NCI-H1417 (cell line): ENCODE data around the gene NPC1L1.

Source experiments
- DNase-seq, 3 experiments: peaks; one replicate each; lab custom pipeline; 2025; lab: John Stamatoyannopoulos, UW

The NPC1L1 gene

GRCh38 chr7:44471436-44471835, 69.7 kb downstream of the NPC1L1 start:
- no peak for DNase-seq

DNA sequence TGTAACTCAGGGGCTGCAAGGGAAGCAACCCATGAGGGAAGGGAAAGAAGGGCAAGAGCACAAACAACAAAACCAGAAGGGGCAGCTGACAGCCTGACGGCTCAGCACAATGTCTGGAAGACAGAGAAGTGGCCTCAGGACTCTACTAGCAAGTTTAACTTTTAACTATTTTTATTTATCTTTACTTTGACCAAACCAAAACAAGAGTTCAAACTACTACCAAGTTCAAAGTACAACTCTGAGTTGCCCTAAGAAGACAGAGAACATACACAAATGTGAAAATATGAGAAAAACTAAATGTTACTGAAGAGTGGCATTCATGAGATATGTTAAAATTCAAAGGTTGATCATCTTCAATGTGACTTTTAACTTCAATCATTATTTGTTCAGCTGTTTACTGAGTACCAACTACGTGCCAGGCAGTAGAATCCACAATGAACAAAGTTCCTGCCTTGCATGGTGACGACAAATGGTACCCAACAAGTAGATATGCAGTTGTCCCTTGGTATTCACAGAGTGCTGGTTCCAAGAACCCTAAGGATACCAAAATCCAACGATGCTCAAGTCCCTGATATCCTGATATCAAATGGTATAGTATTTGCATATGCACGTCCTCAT, 70.4 kb downstream of the NPC1L1 start:
- no peak for DNase-seq

- DNase-seq = no peak
Measured at GRCh38 chr7:44470135-44470479, 71.0 kb downstream of the NPC1L1 start.

- no peak for DNase-seq
Measured at GRCh38 chr7:44469461-44470134, 71.5 kb downstream of the NPC1L1 start.

DNA sequence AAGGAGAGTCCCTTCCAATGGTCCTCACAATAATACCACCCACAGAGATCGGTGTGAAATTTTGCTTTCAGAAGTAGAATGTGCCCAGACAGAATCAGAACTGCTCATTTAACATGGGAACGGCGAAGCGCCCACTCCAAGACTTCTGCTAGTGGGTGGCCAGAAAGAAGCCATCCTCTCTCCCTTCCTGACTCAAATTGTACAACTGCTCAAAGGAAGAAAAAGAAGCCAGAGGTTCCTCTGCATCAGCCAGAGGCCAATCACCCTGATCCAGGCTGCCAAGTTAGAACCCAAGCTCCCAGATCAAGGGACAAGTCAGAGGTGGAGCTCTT, 73.9 kb downstream of the NPC1L1 start:
- DNase-seq = no peak

DNA sequence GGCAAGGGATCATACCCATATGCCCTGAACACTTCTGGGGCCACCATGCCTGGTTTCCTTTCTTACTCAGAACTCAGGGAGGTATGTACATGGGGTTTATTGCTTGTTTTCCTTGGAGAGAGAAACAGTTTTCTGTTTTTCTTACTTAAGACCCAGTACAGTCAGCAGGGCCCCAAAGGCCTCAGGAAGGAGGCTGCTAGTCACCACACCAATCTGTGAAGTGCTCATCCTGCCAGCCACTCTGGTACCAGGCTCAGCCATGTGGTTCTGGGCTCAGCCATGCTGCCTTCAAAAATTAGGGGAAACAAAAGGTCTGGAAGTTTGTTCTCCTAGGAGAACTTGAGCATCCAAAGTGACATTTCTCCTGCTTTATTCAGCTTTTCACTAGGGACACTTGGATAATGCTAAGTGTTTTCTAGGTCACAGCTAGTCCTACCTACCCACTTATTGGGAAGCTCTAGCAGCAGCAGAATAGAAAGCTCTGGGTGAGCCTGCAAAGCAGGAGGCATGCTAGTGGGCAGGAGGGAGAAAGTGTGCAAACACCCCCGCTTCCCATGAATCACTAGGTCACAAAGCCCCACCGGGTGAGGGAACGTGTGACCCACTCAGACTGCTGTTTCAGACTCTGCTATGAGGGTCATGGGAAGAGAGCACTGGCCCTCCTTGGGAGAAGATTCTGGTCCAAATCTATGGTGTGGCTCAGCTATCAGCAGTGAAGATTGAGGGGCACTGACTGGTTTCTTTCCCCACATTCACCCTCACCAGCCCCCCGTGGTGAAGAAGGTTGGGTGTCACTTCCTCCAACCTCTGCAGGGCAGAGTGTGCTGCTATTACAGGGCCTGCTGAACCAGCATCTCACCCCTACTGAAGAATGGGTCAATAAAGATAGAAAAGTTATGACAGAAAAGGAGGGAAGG, 74.6 kb downstream of the NPC1L1 start:
- DNase-seq = no peak

- DNase-seq = no peak
Measured at GRCh38 chr7:44465490-44465889, 75.6 kb downstream of the NPC1L1 start.

DNA sequence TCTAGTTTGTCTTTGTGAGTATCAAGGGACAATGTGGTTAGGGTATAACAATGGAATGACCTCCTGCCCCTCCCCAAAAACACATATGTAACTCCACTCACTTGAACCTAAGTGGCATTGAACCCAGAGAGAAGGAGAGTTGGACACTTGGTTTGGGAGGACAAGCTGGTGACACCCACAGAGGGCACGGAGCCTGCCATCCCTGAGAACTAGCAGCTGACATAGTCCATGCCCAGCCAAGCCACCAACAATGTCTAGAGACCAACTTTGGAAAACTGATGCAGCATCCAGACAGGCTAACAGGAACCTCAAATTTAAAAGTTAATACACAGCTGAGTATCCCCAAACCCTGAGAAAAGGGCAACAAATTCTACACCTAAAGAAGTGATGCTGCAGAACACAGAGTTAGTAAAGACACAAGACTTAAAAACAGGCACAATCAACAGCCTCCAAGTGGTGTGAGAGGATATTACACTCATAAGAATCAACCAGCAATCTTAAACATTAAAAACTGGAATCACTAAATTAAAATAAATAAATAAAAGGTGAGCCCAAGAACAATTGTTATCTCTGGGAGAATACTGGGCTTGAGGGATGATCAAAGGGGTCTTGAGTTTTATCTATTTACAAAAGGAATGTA, 77.8 kb downstream of the NPC1L1 start:
- peak in 1 of 3 experiments; percentile 7 for DNase-seq
